G401 (cell line): Measurements from ENCODE around the gene FAM221B. TPM values are rescaled to one million over a fixed set of nuclear protein-coding genes. Genes with fewer than 3 reads are reported as not detected.

Experiments
- DNase-seq: peaks from one replicate; pipeline ENCODE4 v3.0.0-alpha.2; 2015; ENCODE audit warnings: low spot score
- in situ Hi-C: cut with HindIII; loops from 2 replicates; pipeline ENCODE4 v1.10.0; 2016; ENCODE audit warnings: low sequenced_read_pairs, mixed read lengths
- total RNA-seq: library from RNA; depleted of rRNA; stranded (reverse); fragments of >200 nt; shearing (Covaris generic); gene quantifications from 2 replicates; pipeline ENCODE4 v1.2.3, GENCODE V29; 2014

FAM221B gene
- total RNA-seq, 1 experiment from 2014 or later, result not detected

- in situ Hi-C loops, result no loop called here
- no peak for DNase-seq
These were observed 31.0 kb downstream of the FAM221B start for GRCh38 chr9:35797311-35798109.

GRCh38 chr9:35795695-35796094 is 32.8 kb downstream of the FAM221B start:
- DNase-seq, result no peak
- in situ Hi-C loops, result no loop called here

GRCh38 chr9:35793461-35793860 is 35.1 kb downstream of the FAM221B start:
- in situ Hi-C loops, result no loop called here
- no peak for DNase-seq

- in situ Hi-C loops, result no loop called here
- DNase-seq, result no peak
These were observed 35.7 kb downstream of the FAM221B start for GRCh38 chr9:35792826-35793225.

- in situ Hi-C loops, result no loop called here
- peak; percentile 50 for DNase-seq
These were observed 36.3 kb downstream of the FAM221B start for GRCh38 chr9:35792024-35792813.

GRCh38 chr9:35791297-35791921 is 37.1 kb downstream of the FAM221B start, which contains the start of gene NPR2:
TSS of gene NPR2 (plus strand) at chr9:35791591. CDS start at chr9:35792409, 818 bp downstream.
- in situ Hi-C loops, result no loop called here
- DNase-seq, result peak; percentile 60

GRCh38 chr9:35790385-35791296 is 37.9 kb downstream of the FAM221B start:
- in situ Hi-C loops, result no loop called here
- peak; percentile 93 for DNase-seq

- DNase-seq, result no peak
- in situ Hi-C loops, result no loop called here
These were observed 38.5 kb downstream of the FAM221B start for GRCh38 chr9:35790025-35790384.

GRCh38 chr9:35789541-35789940 is 39.0 kb downstream of the FAM221B start:
- in situ Hi-C loops, result no loop called here
- DNase-seq, result no peak

- DNase-seq, result no peak
- in situ Hi-C loops, result no loop called here
These were observed 45.1 kb downstream of the FAM221B start for GRCh38 chr9:35783418-35783817.

- no peak for DNase-seq
- in situ Hi-C loops, result no loop called here
These were observed 47.5 kb downstream of the FAM221B start for GRCh38 chr9:35781066-35781465.

GRCh38 chr9:35778496-35778895 is 50.0 kb downstream of the FAM221B start:
- no peak for DNase-seq
- in situ Hi-C loops, result no loop called here

- in situ Hi-C loops, result no loop called here
These were observed 52.5 kb downstream of the FAM221B start for GRCh38 chr9:35776018-35776417.

GRCh38 chr9:35774907-35775635 is 53.5 kb downstream of the FAM221B start:
- DNase-seq, result peak; percentile 81
- in situ Hi-C loops, result no loop called here

More at GRCh38 chr9:35776018-35776417, 52.5 kb downstream of the FAM221B start:
- DNase-seq, result no peak

GRCh38 chr9:35771943-35772342 is 56.6 kb downstream of the FAM221B start:
- DNase-seq, result no peak
- in situ Hi-C loops, result no loop called here

GRCh38 chr9:35771534-35771933 is 57.0 kb downstream of the FAM221B start:
- peak; percentile 63 for DNase-seq
- in situ Hi-C loops, result no loop called here

GRCh38 chr9:35771075-35771433 is 57.5 kb downstream of the FAM221B start:
- in situ Hi-C loops, result no loop called here

GRCh38 chr9:35769763-35770162 is 58.8 kb downstream of the FAM221B start:
- in situ Hi-C loops, result no loop called here

More at GRCh38 chr9:35771075-35771433, 57.5 kb downstream of the FAM221B start:
- peak; percentile 97 for DNase-seq

More at GRCh38 chr9:35769763-35770162, 58.8 kb downstream of the FAM221B start:
- DNase-seq, result no peak
